Heart left ventricle (tissue), 16 donors: Measurements from ENCODE around the gene TPH2. TPM values are rescaled to one million over a fixed set of nuclear protein-coding genes. Genes with fewer than 3 reads are reported as not detected.

Experiments used
- ATAC-seq, 4 donors: fragments of 200-7000 bp; cut with Tn5 transposase; one replicate each; pipeline ENCODE4 v1.9.1; 2020 to 2022; ENCODE audit warnings: moderate library complexity in 4 of 4, mild to moderate bottlenecking in 3 of 4, moderate number of reproducible peaks in 1 of 4
- DNase-seq, 5 donors: peaks; one replicate each; pipeline ENCODE4 v3.0.0-alpha.2; 2020
- H3K27ac ChIP-seq, 12 donors: fragments of 200-600 bp; sonication (generic) in 4 of 12; one replicate each; pipeline versions ENCODE4 v1.5.0 to v1.8.0; 2016 to 2022; ENCODE audit warnings: mild to moderate bottlenecking in 2 of 12
- H3K27me3 ChIP-seq, 9 donors: fragments of 200-600 bp; sonication (generic) in 2 of 9; one replicate each; pipeline versions ENCODE4 v1.5.1 to v1.8.0; 2016 to 2022; ENCODE audit warnings: mild to moderate bottlenecking in 3 of 9
- H3K36me3 ChIP-seq, 9 donors: fragments of 200-600 bp; sonication (generic) in 2 of 9; one replicate each; pipeline versions ENCODE4 v1.5.0 to v1.8.0; 2018 to 2022; ENCODE audit warnings: mild to moderate bottlenecking in 2 of 9
- H3K4me1 ChIP-seq, 12 donors: fragments of 200-600 bp; sonication (generic) in 4 of 12; one replicate each; pipeline versions ENCODE4 v1.5.0 to v1.8.0; 2016 to 2022; ENCODE audit warnings: mild to moderate bottlenecking in 3 of 12
- H3K4me3 ChIP-seq, 12 donors: fragments of 200-600 bp; sonication (generic) in 4 of 12; one replicate each; pipeline versions ENCODE4 v1.5.0 to v1.8.0; 2017 to 2022; ENCODE audit warnings: mild to moderate bottlenecking in 9 of 12, moderate library complexity in 4 of 12
- H3K9me3 ChIP-seq, 12 donors: fragments of 200-600 bp; sonication (generic) in 4 of 12; one replicate each; pipeline versions ENCODE4 v1.5.0 to v1.8.0; 2016 to 2022; ENCODE audit warnings: mild to moderate bottlenecking in 1 of 12
- CTCF ChIP-seq, 12 donors: fragments of 200-600 bp; sonication (generic) in 4 of 12; IDR thresholded peaks; one replicate each; pipeline versions ENCODE4 v1.5.0 to v1.8.0; 2018 to 2022; ENCODE audit warnings: antibody characterized with exemption in 12 of 12, mild to moderate bottlenecking in 5 of 12
- POLR2A ChIP-seq, 2 donors: fragments of 450-650 bp; IDR thresholded peaks; one replicate each; pipeline ENCODE4 v1.6.1; 2017; ENCODE audit warnings: antibody characterized with exemption in 2 of 2, mild to moderate bottlenecking in 2 of 2, moderate library complexity in 2 of 2
- WGBS, 4 donors: extraction: QIAGEN DNeasy Blood & Tissue Kit in 2 of 4; methylation state at CpG; one replicate each; pipeline versions ENCODE4 v1.1.5 to v1.1.7; 2013 to 2018; 5-methylcytosine and 5-hydroxymethylcytosine counted together
- intact Hi-C, 10 donors: fragments of 100-400 bp; cut with DNase I; formaldehyde crosslinking; loops; one replicate each; pipeline versions ENCODE4 v1.11.1 to v1.14.2; 2022
- long read RNA-seq, 3 donors: library from polyadenylated mRNA; unstranded; transcript quantifications; one replicate each; pipeline ENCODE4 v2.0.0, GENCODE V29; 2020 to 2021
- polyA plus RNA-seq, 2 donors: library from polyadenylated mRNA; stranded (reverse); fragments of 200-250 nt; gene quantifications; one replicate each; pipeline ENCODE4 v1.2.3, GENCODE V29; 2013
- total RNA-seq, 9 donors: library from RNA; depleted of rRNA in 2 of 9; stranded (reverse); fragments of >200 nt in 2 of 9; fragmentation: NEBNext Ultra II Directional in 3 of 9; extraction: Animal tissue kit (Norgen Biotek cat#: 25700) in 3 of 9; gene quantifications; one replicate each; pipeline versions ENCODE4 v1.1.0 to v1.2.4, GENCODE V29; 2016 to 2023
- donor health status: ischemic (EF 13 %, LVEDD 7.1; RV severe dilation, severe dysfunction).
- donor health status: healthy with polysubstance abuse.
- donor health status: DM: no; HTN: yes; CAD: no.
- donor health status: DM: no; HTN: no; CAD: no.
- donor health status: ischemic (EF 25% LVEDD 6.9; RV normal size, moderate dysfunction).
- donor health status: ischemic (EF 25% LVEDD 5.7; RV mildly dilated, moderate dysfunction).
- donor health status: healthy.
- donor health status: DM: yes; HTN: yes; CAD: no.
- donor health status: ischemic (EF 35%, LVEDD 5.7; RV mildly dilated, moderate dysfunction).
- donor health status: nonischemic (EF 11% LVEDD 7.7; RV severe dilation, severe dysfunction).
- donor health status: DM: yes; HTN: yes; CAD: no.
- donor health status: PGD.
- donor health status: ischemic (EF 29% LVEDD 5.4; RV normal size, mild dysfunction).
- donor health status: nonischemic (EF 23%, LVEDD 6.1; RV moderate dilation, normal function).

Gene TPH2
- total RNA-seq (under 1 TPM in 1 of 9 donors, not detected in 8; 0.17 TPM), polyA plus RNA-seq (not detected)
- long read RNA-seq, donor 1 = 0 reads
- long read RNA-seq, donor 2 = 0 reads
- long read RNA-seq, donor 3 = 0 reads

- TF ChIP-seq CTCF (IDR thresholded peaks at IDR 0.05) = peak; percentile 19 to 60 (median 38)
- no peak for TF ChIP-seq POLR2A (IDR thresholded peaks at IDR 0.05)
- intact Hi-C loops = no loop called here
- ATAC-seq = peak in 2 of 4 donors; percentile 12 to 52
- peak in 4 of 5 donors; percentile 20 to 35 (median 29) for DNase-seq
- no peak within 1 kb of the TSS for H3K4me3 ChIP-seq
- H3K4me1 ChIP-seq = no peaks in the 10 kb centered on the region
- H3K9me3 ChIP-seq = no peaks in the 10 kb centered on the region
- H3K27ac ChIP-seq = no peak within 1 kb of the TSS
- H3K27me3 ChIP-seq = peaks cover 0 to 44% (median 5%) of the 10 kb centered on the region in 9 donors
- H3K36me3 ChIP-seq = no peaks in the 10 kb centered on the region
- WGBS, 4 donors = 16 to 21% (median 18%) methylated on average over 13 to 16 of the region's 16 CpGs
These were observed at the start of gene TPH2 for GRCh38 chr12:71938728-71939385. Gene TPH2 (plus strand): TSS chr12:71938845. CDS start chr12:71938987, 142 bp downstream.

- DNase-seq (no peak), ATAC-seq (no peak)
- intact Hi-C loops = loop anchor here in 1 of 10 donors (10.0 kb wide), 1 partner anchor 116 kb away; no protein-coding TSS in a partner anchor
- H3K4me3 ChIP-seq = no peak overlapping the region
- no peaks in the 10 kb centered on the region for H3K9me3 ChIP-seq
- H3K4me1 ChIP-seq = peaks cover 0 to 6% (median 0%) of the 10 kb centered on the region in 12 donors
- no peaks in the 10 kb centered on the region for H3K27me3 ChIP-seq
- TF ChIP-seq POLR2A (IDR thresholded peaks at IDR 0.05) (no peak), CTCF (IDR thresholded peaks at IDR 0.05) (no peak)
- no peak overlapping the region for H3K27ac ChIP-seq
- 96 to 99% (median 97%) methylated on average over 3 of the region's 3 CpGs for WGBS, 4 donors
- H3K36me3 ChIP-seq = peaks cover 0 to 49% (median 32%) of the 10 kb centered on the region in 9 donors
These were observed 48.2 kb upstream of the TPH2 start for GRCh38 chr12:71890475-71890874.

DNA sequence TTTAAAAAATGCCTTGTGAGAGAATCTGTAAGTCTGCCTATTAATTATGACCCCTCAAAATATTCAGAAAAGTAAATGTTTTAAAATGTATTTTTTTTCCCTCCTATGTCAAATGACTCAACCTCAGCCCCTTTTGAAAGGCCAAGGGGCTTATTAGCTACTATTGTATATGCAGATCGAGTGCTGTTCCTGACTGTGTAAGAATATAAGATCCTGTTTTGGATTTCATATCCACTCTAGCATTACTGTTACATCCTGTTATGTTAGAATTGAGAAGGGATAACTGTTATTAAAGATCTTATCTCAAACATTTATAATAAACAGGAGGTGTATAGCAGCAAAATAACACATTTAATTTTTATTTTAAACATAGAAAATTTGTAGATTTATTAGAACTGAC lies 46.6 kb upstream of the TPH2 start:
- Histone ChIP-seq H3K9me3 (no peaks in the 10 kb centered on the region), H3K4me3 (no peak overlapping the region), H3K27ac (no peak overlapping the region), H3K36me3 (peaks cover 0 to 60% (median 37%) of the 10 kb centered on the region in 9 donors), H3K4me1 (peaks cover 0 to 6% (median 0%) of the 10 kb centered on the region in 12 donors), H3K27me3 (no peaks in the 10 kb centered on the region)
- intact Hi-C loops = loop anchor here in 1 of 10 donors (10.0 kb wide), 1 partner anchor 117 kb away; no protein-coding TSS in a partner anchor
- ATAC-seq = no peak
- DNase-seq = no peak
- no peak for TF ChIP-seq CTCF (IDR thresholded peaks at IDR 0.05)
- TF ChIP-seq POLR2A (IDR thresholded peaks at IDR 0.05) = no peak
- 58 to 76% (median 67%) methylated on average over 1 of the region's 1 CpG for WGBS, 4 donors

DNA sequence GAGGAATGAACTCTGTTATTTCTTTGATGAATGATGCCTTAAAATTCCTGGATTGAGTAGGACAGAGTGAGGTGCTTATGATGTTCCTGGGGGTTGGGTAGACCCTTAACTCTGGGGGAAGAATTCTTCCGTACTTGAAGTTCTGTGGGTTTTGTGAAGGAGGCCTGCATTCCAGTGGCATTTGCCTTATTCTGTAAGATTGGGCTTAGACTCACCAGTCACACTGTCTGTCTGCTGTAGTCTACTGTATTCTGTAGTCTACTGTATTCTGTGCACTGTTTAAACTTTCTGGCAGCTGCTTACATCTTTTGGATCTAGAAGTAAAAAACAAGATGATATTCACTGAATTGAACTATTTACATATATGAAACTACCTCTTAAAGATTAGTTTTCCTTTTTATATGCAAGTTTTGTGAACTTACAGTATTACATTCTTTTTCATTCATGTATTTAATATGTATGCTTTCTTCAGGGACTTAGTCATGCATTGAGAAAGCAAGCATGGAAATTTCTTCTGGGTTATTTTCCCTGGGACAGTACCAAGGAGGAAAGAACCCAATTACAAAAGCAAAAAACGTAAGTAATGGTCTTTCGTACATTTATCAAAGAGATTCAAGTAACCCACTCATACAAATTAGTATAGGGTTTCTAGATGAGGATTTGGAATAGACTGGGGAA lies 42.3 kb upstream of the TPH2 start:
- Histone ChIP-seq H3K27me3 (no peaks in the 10 kb centered on the region), H3K9me3 (no peaks in the 10 kb centered on the region), H3K4me1 (peaks cover 0 to 4% (median 0%) of the 10 kb centered on the region in 12 donors), H3K27ac (no peak overlapping the region), H3K36me3 (peaks cover 0 to 83% (median 73%) of the 10 kb centered on the region in 9 donors), H3K4me3 (no peak overlapping the region)
- 92 to 97% (median 94%) methylated on average over 3 of the region's 3 CpGs for WGBS, 4 donors
- intact Hi-C loops = loop anchor here in 1 of 10 donors (10.0 kb wide), 1 partner anchor 122 kb away; no protein-coding TSS in a partner anchor
- TF ChIP-seq POLR2A (IDR thresholded peaks at IDR 0.05) (no peak), CTCF (IDR thresholded peaks at IDR 0.05) (no peak)
- ATAC-seq = no peak
- no peak for DNase-seq
